Measurements from ENCODE around the gene RAD51D.
"Not testable (repeated sequence)": the region's sequence is repeated elsewhere in the genome, so short reads cannot be mapped to it uniquely, and the experiment has no call there.

RAD51D gene

DNA sequence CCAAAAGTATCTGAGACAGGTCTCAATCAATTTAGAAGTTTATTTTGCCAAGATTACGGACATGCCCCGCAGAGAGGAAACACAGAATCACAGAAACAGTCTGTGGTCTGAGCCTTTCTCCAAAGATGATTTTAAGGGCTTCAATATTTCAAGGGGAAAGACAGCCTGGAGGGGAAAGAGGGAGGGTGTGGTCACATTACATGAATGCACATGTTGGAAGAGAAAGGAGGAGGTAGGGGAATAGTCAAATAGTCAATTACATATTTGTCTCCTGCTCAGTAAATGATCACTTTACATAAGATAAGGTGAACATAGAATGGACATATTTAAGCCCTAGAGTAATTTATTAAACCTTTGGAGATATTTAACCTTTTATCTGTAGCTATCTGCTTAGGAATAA lies 40.3 kb upstream of the RAD51D start:
- TF ChIP-seq POLR2AphosphoS5 (IDR thresholded peaks at IDR 0.05; ENCODE audit: low read depth, low read length) (no peak), SPI1 (IDR thresholded peaks at IDR 0.05; ENCODE audit: low read depth, low read length) (no peak), PAX5 (IDR thresholded peaks at IDR 0.05; ENCODE audit: insufficient read depth, low read length, severe bottlenecking) (no peak), POLR2A (IDR thresholded peaks at IDR 0.05; ENCODE audit: low read depth, low read length) (no peak), POU2F2 (IDR thresholded peaks at IDR 0.05; ENCODE audit: low read depth, low read length) (no peak), TAF1 (IDR thresholded peaks at IDR 0.05; ENCODE audit: low read depth, low read length) (no peak)
- DNase-seq (ENCODE audit: insufficient read length, low spot score) (no peak), FAIRE-seq (no peak)

DNA sequence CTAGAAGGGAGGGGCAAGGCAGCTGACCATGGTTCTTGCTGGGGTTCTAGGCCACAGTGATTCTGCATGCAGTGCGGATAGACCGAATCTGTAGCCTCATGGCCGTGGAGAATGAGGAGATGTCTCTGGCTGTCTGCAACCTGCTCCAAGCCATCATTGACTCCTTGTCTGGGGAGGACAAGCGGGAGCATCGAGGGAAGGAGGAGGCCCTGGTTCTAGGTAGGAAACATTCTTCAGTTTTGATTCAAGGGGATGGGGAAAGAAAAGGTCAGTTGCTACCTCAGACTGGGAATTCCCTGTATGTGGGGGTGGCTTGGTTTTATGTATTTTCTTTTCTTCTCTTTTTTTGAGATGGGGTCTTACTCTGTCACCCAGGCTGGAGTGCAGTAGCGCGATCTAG lies 35.6 kb upstream of the RAD51D start:
- TF ChIP-seq SPI1 (IDR thresholded peaks at IDR 0.05; ENCODE audit: low read depth, low read length): no peak
- TF ChIP-seq POLR2AphosphoS5 (IDR thresholded peaks at IDR 0.05; ENCODE audit: low read depth, low read length): no peak
- TF ChIP-seq TAF1 (IDR thresholded peaks at IDR 0.05; ENCODE audit: low read depth, low read length): no peak
- TF ChIP-seq POU2F2 (IDR thresholded peaks at IDR 0.05; ENCODE audit: low read depth, low read length): no peak
- TF ChIP-seq POLR2A (IDR thresholded peaks at IDR 0.05; ENCODE audit: low read depth, low read length): no peak
- no peak for TF ChIP-seq PAX5 (IDR thresholded peaks at IDR 0.05; ENCODE audit: insufficient read depth, low read length, severe bottlenecking)
- FAIRE-seq (no peak), DNase-seq (ENCODE audit: insufficient read length, low spot score) (no peak)

DNA sequence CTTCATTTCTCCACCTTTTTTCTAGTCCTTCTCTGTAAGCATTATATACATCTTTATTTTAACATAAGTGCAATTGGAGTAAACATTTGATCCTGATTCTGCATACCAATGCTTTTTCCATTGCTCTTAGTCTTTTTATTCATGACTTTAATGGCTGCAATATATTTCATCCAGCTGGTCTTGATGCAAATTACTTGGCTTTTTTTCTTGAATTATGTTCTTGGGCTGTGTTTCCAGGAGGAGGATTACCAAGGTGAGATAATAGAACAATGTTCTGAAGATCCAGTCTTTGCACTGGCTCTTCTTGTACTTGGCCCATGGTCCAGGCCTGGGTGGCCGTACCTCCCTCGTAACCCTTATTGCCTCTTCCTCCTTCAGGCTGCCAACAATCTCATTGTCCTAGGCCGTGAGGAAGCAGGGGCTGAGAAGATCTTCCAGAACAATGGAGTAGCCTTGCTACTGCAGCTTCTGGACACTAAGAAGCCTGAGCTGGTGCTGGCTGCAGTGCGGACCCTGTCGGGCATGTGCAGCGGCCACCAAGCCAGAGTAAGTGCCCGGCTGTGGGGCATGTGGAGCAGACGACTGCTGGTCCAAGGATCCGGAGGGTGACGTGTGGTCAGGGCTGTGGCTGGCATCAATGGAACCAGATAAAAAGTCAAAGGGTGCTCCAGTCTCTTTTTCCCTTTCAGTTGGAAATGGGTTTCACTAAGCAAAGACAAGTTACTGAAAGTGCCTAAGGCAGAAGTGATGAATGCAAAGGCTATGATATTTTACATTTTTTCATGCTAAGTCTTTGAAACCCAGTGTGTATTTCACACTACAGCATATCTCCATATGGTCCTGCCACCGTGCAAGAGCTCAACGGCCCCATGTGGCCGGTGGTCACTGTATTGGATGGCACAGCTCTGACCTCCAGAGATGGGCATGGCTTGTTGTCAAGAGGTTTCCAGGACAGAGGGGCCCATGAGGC lies 34.8 kb upstream of the RAD51D start:
- DNase-seq (ENCODE audit: insufficient read length, low spot score) (no peak), FAIRE-seq (no peak)
- TF ChIP-seq POLR2AphosphoS5 (IDR thresholded peaks at IDR 0.05; ENCODE audit: low read depth, low read length) (no peak), SPI1 (IDR thresholded peaks at IDR 0.05; ENCODE audit: low read depth, low read length) (no peak), PAX5 (IDR thresholded peaks at IDR 0.05; ENCODE audit: insufficient read depth, low read length, severe bottlenecking) (no peak), POU2F2 (IDR thresholded peaks at IDR 0.05; ENCODE audit: low read depth, low read length) (no peak), POLR2A (IDR thresholded peaks at IDR 0.05; ENCODE audit: low read depth, low read length) (no peak), TAF1 (IDR thresholded peaks at IDR 0.05; ENCODE audit: low read depth, low read length) (no peak)

DNA sequence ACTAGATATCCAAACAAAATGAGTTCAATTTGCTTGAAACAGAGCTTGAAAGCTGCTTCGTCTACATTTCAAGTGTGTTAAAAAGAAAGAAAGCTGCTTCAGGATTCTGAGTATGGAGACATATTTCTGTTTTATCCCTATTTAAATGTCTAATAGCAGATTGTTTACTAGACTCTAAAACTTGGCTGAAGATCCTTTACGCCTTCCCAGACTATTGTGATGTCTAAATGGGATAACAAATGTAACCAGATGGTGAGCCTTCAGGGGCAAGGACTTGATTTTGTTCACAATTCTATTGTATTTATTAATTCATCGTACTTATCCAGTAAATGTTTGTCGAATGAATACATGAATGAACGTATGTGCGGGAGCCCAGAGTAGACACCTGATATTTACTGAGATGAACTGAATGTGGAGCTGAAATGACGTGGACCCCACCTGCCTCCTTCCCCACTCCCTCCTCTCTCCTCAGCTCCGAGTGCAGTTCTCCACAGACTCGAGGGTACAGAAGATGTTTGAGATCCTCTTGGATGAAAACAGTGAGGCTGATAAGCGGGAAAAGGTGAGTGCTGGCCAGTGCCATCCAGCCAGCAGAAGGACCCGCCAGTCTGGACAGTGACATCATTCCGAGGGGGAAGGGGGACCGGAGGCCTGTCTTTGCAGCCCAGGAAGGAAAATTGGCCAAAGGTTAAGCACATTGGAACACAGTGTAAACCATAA lies 32.9 kb upstream of the RAD51D start:
- FAIRE-seq (no peak), DNase-seq (ENCODE audit: insufficient read length, low spot score) (no peak)
- TF ChIP-seq POLR2A (IDR thresholded peaks at IDR 0.05; ENCODE audit: low read depth, low read length): no peak
- TF ChIP-seq PAX5 (IDR thresholded peaks at IDR 0.05; ENCODE audit: insufficient read depth, low read length, severe bottlenecking): no peak
- TF ChIP-seq SPI1 (IDR thresholded peaks at IDR 0.05; ENCODE audit: low read depth, low read length): no peak
- TF ChIP-seq POU2F2 (IDR thresholded peaks at IDR 0.05; ENCODE audit: low read depth, low read length): no peak
- no peak for TF ChIP-seq POLR2AphosphoS5 (IDR thresholded peaks at IDR 0.05; ENCODE audit: low read depth, low read length)
- TF ChIP-seq TAF1 (IDR thresholded peaks at IDR 0.05; ENCODE audit: low read depth, low read length): no peak

DNA sequence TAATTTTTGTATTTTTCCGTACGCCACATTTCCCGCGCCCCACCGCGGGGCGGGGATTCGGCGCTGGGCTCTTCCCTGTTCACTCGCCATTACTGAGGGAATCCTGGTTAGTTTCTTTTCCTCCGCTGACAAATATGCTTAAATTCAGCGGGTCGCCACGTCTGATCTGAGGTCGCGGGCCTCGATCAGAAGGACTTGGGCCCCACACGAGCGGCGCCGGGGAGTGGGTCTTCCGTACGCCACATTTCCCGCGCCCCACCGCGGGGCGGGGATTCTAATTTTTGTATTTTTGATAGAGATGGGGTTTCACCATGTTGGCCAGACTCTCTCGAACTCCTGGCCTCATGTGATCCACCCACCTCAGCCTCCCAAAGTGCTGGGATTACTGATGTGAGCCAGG lies 31.4 kb upstream of the RAD51D start:
- FAIRE-seq; DNase-seq (ENCODE audit: insufficient read length, low spot score): not testable (repeated sequence)

DNA sequence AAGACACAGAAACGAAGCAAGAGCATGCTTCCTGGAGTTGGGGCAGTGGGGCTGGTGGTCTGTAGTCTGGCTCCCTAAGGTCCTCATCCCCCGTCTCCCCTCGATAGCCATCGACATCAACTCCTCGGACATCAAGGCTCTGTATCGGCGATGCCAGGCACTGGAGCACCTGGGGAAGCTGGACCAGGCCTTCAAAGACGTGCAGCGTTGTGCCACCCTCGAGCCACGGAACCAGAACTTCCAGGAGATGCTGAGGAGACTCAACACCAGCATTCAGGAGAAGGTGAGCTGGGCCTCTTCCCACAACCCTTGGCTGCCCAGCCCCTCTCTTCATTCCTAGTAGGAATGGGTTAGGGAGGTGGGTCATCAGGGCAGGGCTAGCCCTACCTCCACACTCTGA lies 30.3 kb upstream of the RAD51D start:
- DNase-seq (ENCODE audit: insufficient read length, low spot score): no peak
- no peak for FAIRE-seq
- no peak for TF ChIP-seq POLR2AphosphoS5 (IDR thresholded peaks at IDR 0.05; ENCODE audit: low read depth, low read length)

DNA sequence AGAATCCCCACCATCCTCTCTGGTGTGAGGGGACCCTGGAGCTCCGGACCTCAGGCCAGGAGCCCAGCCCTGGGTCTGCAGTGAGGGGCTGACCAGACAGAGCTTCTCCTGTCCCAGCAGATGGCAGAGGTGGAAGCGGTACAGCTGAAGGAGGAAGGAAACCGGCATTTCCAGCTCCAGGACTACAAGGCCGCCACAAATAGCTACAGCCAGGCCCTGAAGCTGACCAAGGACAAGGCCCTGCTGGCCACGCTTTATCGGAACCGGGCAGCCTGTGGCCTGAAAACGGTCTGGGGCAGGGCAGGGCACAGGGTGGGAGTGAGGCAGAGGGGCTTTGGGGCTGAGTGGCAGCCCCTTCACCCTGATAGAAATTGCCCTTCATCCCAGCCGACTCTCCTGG lies 28.5 kb upstream of the RAD51D start:
- FAIRE-seq (no peak), DNase-seq (ENCODE audit: insufficient read length, low spot score) (no peak)
- TF ChIP-seq SPI1 (IDR thresholded peaks at IDR 0.05; ENCODE audit: low read depth, low read length): no peak
- no peak for TF ChIP-seq POLR2AphosphoS5 (IDR thresholded peaks at IDR 0.05; ENCODE audit: low read depth, low read length)
- TF ChIP-seq POU2F2 (IDR thresholded peaks at IDR 0.05; ENCODE audit: low read depth, low read length): no peak

DNA sequence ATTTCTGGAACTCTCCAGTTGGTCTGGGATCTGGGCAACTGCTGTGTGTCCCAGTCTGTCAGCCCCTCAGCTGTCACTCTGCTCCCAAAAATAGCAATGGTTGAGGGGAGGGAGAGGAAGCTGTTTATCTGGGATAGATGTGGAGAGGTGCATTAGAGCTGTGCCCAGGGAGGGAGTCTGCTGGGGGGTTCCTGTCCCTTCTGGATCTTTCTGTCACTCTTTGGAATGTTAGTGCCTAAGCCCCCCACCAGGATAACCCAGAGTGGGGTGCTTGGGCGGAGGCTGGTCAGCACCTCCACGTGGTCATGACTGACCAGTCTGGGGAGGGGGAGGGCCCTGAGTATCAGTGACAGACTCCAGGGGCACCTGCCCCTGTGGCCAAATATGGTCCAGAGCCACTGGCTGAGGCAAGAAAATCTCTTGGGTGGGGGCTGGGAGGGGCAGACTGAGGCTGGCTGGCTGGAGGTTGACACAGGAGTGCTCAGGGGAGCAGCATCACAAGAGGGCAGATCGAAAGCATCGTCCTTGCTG lies 27.8 kb upstream of the RAD51D start, which contains the start of gene UNC45B:
TSS of gene UNC45B (plus strand) at position 443 of the 531 bp plus-strand sequence. CDS start 447 bp downstream, outside the sequence.
- DNase-seq (ENCODE audit: insufficient read length, low spot score) (no peak), FAIRE-seq (no peak)
- TF ChIP-seq TAF1 (IDR thresholded peaks at IDR 0.05; ENCODE audit: low read depth, low read length): no peak
- TF ChIP-seq POU2F2 (IDR thresholded peaks at IDR 0.05; ENCODE audit: low read depth, low read length): no peak
- TF ChIP-seq POLR2A (IDR thresholded peaks at IDR 0.05; ENCODE audit: low read depth, low read length): no peak
- TF ChIP-seq SPI1 (IDR thresholded peaks at IDR 0.05; ENCODE audit: low read depth, low read length): no peak
- TF ChIP-seq POLR2AphosphoS5 (IDR thresholded peaks at IDR 0.05; ENCODE audit: low read depth, low read length): no peak
- TF ChIP-seq PAX5 (IDR thresholded peaks at IDR 0.05; ENCODE audit: insufficient read depth, low read length, severe bottlenecking): no peak

DNA sequence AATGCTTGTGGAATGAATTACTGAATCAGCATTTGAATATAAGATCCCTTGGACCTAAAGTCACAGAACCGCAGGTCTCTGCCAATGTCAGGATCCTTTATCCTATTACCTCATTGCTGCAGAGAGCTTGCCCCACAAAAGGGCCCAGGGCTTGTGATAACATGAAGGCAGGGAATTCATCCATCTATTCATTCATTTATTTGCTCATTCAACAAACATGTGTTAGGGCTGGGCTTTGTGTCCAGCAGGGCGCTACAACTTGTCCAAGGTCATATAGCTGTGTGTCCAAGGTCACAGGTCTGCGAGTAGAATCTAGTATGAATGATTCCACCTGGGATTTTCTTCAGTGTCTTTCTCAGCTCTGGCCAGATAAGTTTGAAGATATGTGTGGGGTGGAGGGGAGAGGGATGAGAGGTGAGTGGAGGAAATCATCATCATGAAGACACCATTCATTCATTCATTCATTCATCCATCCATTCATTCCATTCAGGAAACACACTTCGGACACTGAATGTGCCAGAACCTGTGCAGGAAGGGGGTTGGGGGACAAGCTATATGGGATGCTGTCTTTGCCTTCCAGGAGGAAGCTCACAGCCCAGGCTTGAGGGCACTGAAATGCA lies 26.7 kb upstream of the RAD51D start:
- TF ChIP-seq PAX5 (IDR thresholded peaks at IDR 0.05; ENCODE audit: insufficient read depth, low read length, severe bottlenecking) (no peak), TAF1 (IDR thresholded peaks at IDR 0.05; ENCODE audit: low read depth, low read length) (no peak), POU2F2 (IDR thresholded peaks at IDR 0.05; ENCODE audit: low read depth, low read length) (no peak), SPI1 (IDR thresholded peaks at IDR 0.05; ENCODE audit: low read depth, low read length) (no peak), POLR2A (IDR thresholded peaks at IDR 0.05; ENCODE audit: low read depth, low read length) (no peak), POLR2AphosphoS5 (IDR thresholded peaks at IDR 0.05; ENCODE audit: low read depth, low read length) (no peak)
- DNase-seq (ENCODE audit: insufficient read length, low spot score) (no peak), FAIRE-seq (no peak)
